ENCODE data around the gene ACIN1. TPM values are rescaled to one million over a fixed set of nuclear protein-coding genes. Genes with fewer than 3 reads are reported as not detected.
A peak's percentile ranks its signal among the peaks of the same experiment; 100 is the strongest.

ACIN1 gene
- total and polyA plus RNA-seq, 2 of the 8 experiments (the other 6 are each of a cell fraction or from before 2014, with no cell fraction given) = 132 to 233 TPM

- Histone ChIP-seq H4K8ac (ENCODE audit: extremely low read depth, insufficient read depth, low read length) (no peak overlapping the region), H3K4me3 (ENCODE audit: extremely low read depth in 1 of 4, insufficient read depth in 2 of 4, low read depth in 3 of 4, low read length in 4 of 4) (no peak overlapping the region), H4K20me1 (replicated peaks in 1 of 2; ENCODE audit: control insufficient read depth in 1 of 2, insufficient read depth in 2 of 2, low read length in 2 of 2) (peaks cover 21 to 24% of the 10 kb centered on the region in 2 experiments), H4K91ac (replicated peaks; ENCODE audit: insufficient read length, low read length) (no peak overlapping the region), H3K56ac (replicated peaks; ENCODE audit: insufficient read length, low read depth, low read length) (no peak overlapping the region), H3K4ac (replicated peaks; ENCODE audit: insufficient read length, low read depth, low read length) (no peak overlapping the region), H2BK12ac (ENCODE audit: low read depth, low read length) (no peak overlapping the region), H3K4me1 (replicated peaks in 1 of 4; ENCODE audit: control insufficient read depth in 3 of 4, insufficient read depth in 4 of 4, low read length in 3 of 4) (peaks cover 5 to 24% (median 10%) of the 10 kb centered on the region in 4 experiments; a peak in 6 of 7 replicates), H2AFZ (ENCODE audit: low read length) (no peak overlapping the region), H3K79me1 (ENCODE audit: low read depth, low read length) (peaks cover 7% of the 10 kb centered on the region), H2BK15ac (ENCODE audit: low read length) (no peak overlapping the region), H3K4me2 (ENCODE audit: insufficient read depth in 1 of 2, low read depth in 2 of 2, low read length in 2 of 2) (no peak overlapping the region), H2BK120ac (replicated peaks; ENCODE audit: low read depth, low read length) (no peak overlapping the region), H2AK5ac (ENCODE audit: low read depth, low read length) (no peak overlapping the region), H4K5ac (ENCODE audit: insufficient read length, low read depth, low read length) (no peak overlapping the region), H3K9me3 (ENCODE audit: insufficient read depth in 2 of 2, low read depth in 1 of 2, low read length in 1 of 2) (no peaks in the 10 kb centered on the region), H3K36me3 (ENCODE audit: control insufficient read depth in 2 of 4, insufficient read depth in 4 of 4, low read length in 3 of 4) (peaks cover 52 to 69% (median 61%) of the 10 kb centered on the region in 4 experiments), H3K23ac (ENCODE audit: insufficient read length) (no peak overlapping the region), H3K14ac (ENCODE audit: insufficient read length) (no peak overlapping the region), H3K18ac (ENCODE audit: extremely low read depth, low read length) (no peak overlapping the region), H3K27ac (ENCODE audit: low read depth, low read length) (no peak overlapping the region), H2BK5ac (ENCODE audit: low read depth, low read length) (no peak overlapping the region), H3K27me3 (replicated peaks in 1 of 4; ENCODE audit: control insufficient read depth in 3 of 4, extremely low read depth in 1 of 4, insufficient read depth in 3 of 4, low read length in 3 of 4) (no peaks in the 10 kb centered on the region), H3K79me2 (ENCODE audit: control insufficient read depth in 1 of 2, insufficient read depth in 2 of 2, low read length in 2 of 2) (peaks cover 23 to 49% of the 10 kb centered on the region in 2 experiments), H3K23me2 (ENCODE audit: low read depth, low read length) (peaks cover 14% of the 10 kb centered on the region), H3K9ac (replicated peaks in 1 of 4; ENCODE audit: extremely low read depth in 1 of 4, low read depth in 3 of 4, low read length in 3 of 4) (no peak overlapping the region), H2BK20ac (ENCODE audit: low read length) (no peak overlapping the region)
- 93 to 100% methylated on average over 2 to 20 of the region's 23 CpGs for WGBS, 2 experiments (ENCODE audit: extremely low coverage in 1 of 2, insufficient coverage in 1 of 2, insufficient read length in 1 of 2, insufficient replicate concordance in 2 of 2, low coverage in 1 of 2, low lambda C conversion rate in 2 of 2, missing lambda C conversion rate in 1 of 2)
- FAIRE-seq = no peak
- TF ChIP-seq JUN (IDR thresholded peaks at IDR 0.05; ENCODE audit: low read depth, low read length) (no peak), ATF2 (IDR thresholded peaks at IDR 0.05; ENCODE audit: low read length) (no peak), POLR2AphosphoS5 (IDR thresholded peaks at IDR 0.05; ENCODE audit: low read depth, low read length) (0 out of 2 replicates have a peak, but pooled peaks have one; percentile 33), TAF1 (IDR thresholded peaks at IDR 0.05; ENCODE audit: low read depth, low read length) (no peak), SP2 (IDR thresholded peaks at IDR 0.05; ENCODE audit: low read length) (no peak)
- CTCF ChIA-PET (ENCODE audit: partially characterized antibody) = interaction anchor here (0.7 to 2.9 kb wide), 14 partner anchors 8 to 118 kb away, joined by 3 to 55 read pairs (median 15); partner anchors contain the start of genes ACIN1, C14orf119 and CDH24
- DNase-seq (ENCODE audit: low read depth in 1 of 2, low spot score in 2 of 2) = no peak
- POLR2A ChIA-PET (ENCODE audit: partially characterized antibody) = interaction anchor here (1.0 to 3.3 kb wide), 7 partner anchors 8 to 147 kb away, joined by 3 to 33 read pairs (median 5); partner anchors contain the start of genes CDH24 and PRMT5
These were observed 27.8 kb downstream of the ACIN1 start for GRCh38 chr14:23066855-23067744.
